Neural cell (in vitro differentiated cells): ENCODE results near the gene HELZ2. TPM values are rescaled to one million over a fixed set of nuclear protein-coding genes. Genes with fewer than 3 reads are reported as not detected.

Source experiments
- H2AFZ ChIP-seq: fragments of 200-600, 300-800 bp; sonication (generic), shearing (Covaris generic); 2 replicates; pipeline ENCODE4 v1.6.0; 2014; ENCODE audit warnings: low read depth, mild to moderate bottlenecking, antibody characterized with exemption, low read length, moderate library complexity
- H3F3A ChIP-seq: fragments of 200-600 bp; shearing (Covaris generic); 2 replicates; pipeline ENCODE4 v1.6.1; 2016; ENCODE audit warnings: mild to moderate bottlenecking, moderate library complexity, mixed read lengths, antibody characterized with exemption, low read length; ENCODE audit not compliant: insufficient read depth, poor library complexity, severe bottlenecking
- H3K27ac ChIP-seq: fragments of 200-600, 300-800 bp; sonication (generic), shearing (Covaris generic); 2 replicates; pipeline ENCODE4 v1.5.1; 2014; ENCODE audit warnings: mild to moderate bottlenecking, low read length, moderate library complexity
- H3K27me3 ChIP-seq: fragments of 300-800, 200-600 bp; sonication (generic), shearing (Covaris generic); 2 replicates; pipeline ENCODE4 v1.6.0; 2014; ENCODE audit warnings: mild to moderate bottlenecking, low read depth, low read length, moderate library complexity; ENCODE audit not compliant: insufficient read depth
- H3K36me3 ChIP-seq: fragments of 300-800, 200-600 bp; sonication (generic), shearing (Covaris generic); 2 replicates; pipeline ENCODE4 v1.5.1; 2014; ENCODE audit warnings: mild to moderate bottlenecking, antibody characterized with exemption, low read length, moderate library complexity; ENCODE audit not compliant: insufficient read depth
- H3K4me2 ChIP-seq: fragments of 300-800, 200-600 bp; sonication (generic), shearing (Covaris generic); 2 replicates; pipeline ENCODE4 v1.6.0; 2014; ENCODE audit warnings: mild to moderate bottlenecking, low read length
- H3K4me3 ChIP-seq: fragments of 300-800, 200-600 bp; sonication (generic), shearing (Covaris generic); 2 replicates; pipeline ENCODE4 v1.5.1; 2014; ENCODE audit warnings: mild to moderate bottlenecking, low read length, moderate library complexity
- H3K79me2 ChIP-seq: fragments of 200-600 bp; shearing (Covaris generic); replicated peaks from 2 replicates; pipeline ENCODE4 v1.6.0; 2014; ENCODE audit warnings: mild to moderate bottlenecking, low read length, moderate library complexity; ENCODE audit not compliant: insufficient read depth
- H3K9ac ChIP-seq: fragments of 300-800, 200-600 bp; sonication (generic), shearing (Covaris generic); 2 replicates; pipeline ENCODE4 v1.6.1; 2016; ENCODE audit warnings: mild to moderate bottlenecking, low read length, mixed read lengths
- H3K9me2 ChIP-seq: fragments of 200-600 bp; shearing (Covaris generic); 2 replicates; pipeline ENCODE4 v1.6.1; 2016; ENCODE audit warnings: mild to moderate bottlenecking, low read length, mixed read lengths; ENCODE audit not compliant: insufficient read depth
- H3K9me3 ChIP-seq: fragments of 200-600, 300-800 bp; sonication (generic), shearing (Covaris generic); 2 replicates; pipeline ENCODE4 v1.6.1; 2016; ENCODE audit warnings: mild to moderate bottlenecking, mixed run types, low read length, moderate library complexity, mixed read lengths
- H4K20me1 ChIP-seq: fragments of 200-600 bp; shearing (Covaris generic); 2 replicates; pipeline ENCODE4 v1.6.1; 2016; ENCODE audit warnings: mild to moderate bottlenecking, mixed run types; ENCODE audit not compliant: insufficient read depth
- EP300 ChIP-seq: fragments of 450-650 bp; conservative IDR thresholded peaks from 2 replicates; pipeline ENCODE4 v1.6.1; 2014; ENCODE audit warnings: antibody characterized with exemption, mild to moderate bottlenecking, moderate library complexity; ENCODE audit not compliant: poor library complexity, severe bottlenecking
- EZH2 ChIP-seq: fragments of 200-600, 300-800 bp; shearing (Covaris generic), sonication (generic); IDR thresholded peaks from 2 replicates; pipeline ENCODE4 v1.6.1; 2014; ENCODE audit warnings: antibody characterized with exemption, low read length, borderline replicate concordance, mild to moderate bottlenecking; ENCODE audit not compliant: insufficient read depth, poor library complexity, severe bottlenecking
- MXI1 ChIP-seq: fragments of 450-650 bp; conservative IDR thresholded peaks from 2 replicates; pipeline ENCODE4 v1.6.1; 2014; ENCODE audit warnings: antibody characterized with exemption, mild to moderate bottlenecking; ENCODE audit not compliant: poor library complexity, severe bottlenecking
- POLR2AphosphoS5 ChIP-seq: IDR thresholded peaks from 2 replicates; pipeline ENCODE4 v1.6.1; 2012
- RAD21 ChIP-seq: fragments of 450-650 bp; conservative IDR thresholded peaks from 2 replicates; pipeline ENCODE4 v1.6.1; 2014; ENCODE audit warnings: antibody characterized with exemption, mild to moderate bottlenecking, moderate library complexity
- SMC3 ChIP-seq: fragments of 450-650 bp; conservative IDR thresholded peaks from 2 replicates; pipeline ENCODE4 v1.6.1; 2014; ENCODE audit warnings: antibody characterized with exemption, mild to moderate bottlenecking, moderate library complexity; ENCODE audit not compliant: poor library complexity
- TAF1 ChIP-seq: IDR thresholded peaks from 2 replicates; pipeline ENCODE4 v1.6.1; 2012; ENCODE audit warnings: low read depth
- polyA plus RNA-seq: library from polyadenylated mRNA; depleted of rRNA; stranded (reverse); fragments of >200 nt; gene quantifications from 2 replicates; pipeline ENCODE4 v1.2.3, GENCODE V29; 2014
- TF ChIP-seq, protein P1 (sequence below): IDR thresholded peaks from 2 replicates; pipeline ENCODE4 v1.6.1; 2012; ENCODE audit warnings: borderline replicate concordance
- TF ChIP-seq, protein P2 (sequence below): fragments of 450-650 bp; IDR thresholded peaks from 2 replicates; pipeline ENCODE4 v1.5.1; 2014; ENCODE audit warnings: antibody characterized with exemption, mild to moderate bottlenecking, moderate library complexity; ENCODE audit not compliant: poor library complexity, severe bottlenecking

HELZ2 gene
- polyA plus RNA-seq, 1 donor from 2014 or later, result 1.3 TPM

DNA sequence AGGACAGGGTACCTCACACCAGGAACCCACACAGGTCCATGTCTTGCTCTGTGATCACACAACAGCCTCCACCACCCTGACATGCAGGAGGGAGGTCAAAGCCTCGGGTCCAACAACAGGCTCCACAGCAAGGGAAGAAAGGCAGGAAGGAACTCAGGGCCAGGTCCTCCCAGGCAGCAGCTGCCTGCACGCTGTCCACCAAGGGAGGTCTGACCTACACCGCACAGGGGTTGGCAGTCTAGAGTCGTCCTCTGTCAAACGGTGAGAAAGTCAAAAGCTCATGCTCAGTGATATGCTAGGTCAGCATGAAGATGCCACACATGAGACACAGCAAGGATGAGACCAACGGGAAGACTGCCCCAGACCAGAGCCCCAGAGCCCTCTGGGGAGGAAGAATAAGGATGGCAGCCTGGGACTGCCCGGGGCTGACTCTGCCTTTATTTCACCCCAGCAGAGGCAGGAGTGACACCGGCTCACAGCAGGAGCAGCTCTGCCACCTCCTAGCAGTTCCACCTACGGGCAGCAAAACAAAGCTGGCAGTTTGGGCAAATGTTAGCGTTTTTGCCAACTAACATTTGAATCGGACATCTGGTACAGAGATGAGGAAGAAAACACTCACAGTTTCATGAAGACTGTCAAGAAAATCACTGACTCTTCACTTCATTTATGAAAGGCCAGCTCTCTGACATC, 44.4 kb upstream of the HELZ2 start:
- TF ChIP-seq EZH2 (no peak), SMC3 (no peak), EP300 (no peak), RAD21 (no peak), TAF1 (no peak), POLR2AphosphoS5 (no peak), MXI1 (no peak)
- TF ChIP-seq, protein P1, sequence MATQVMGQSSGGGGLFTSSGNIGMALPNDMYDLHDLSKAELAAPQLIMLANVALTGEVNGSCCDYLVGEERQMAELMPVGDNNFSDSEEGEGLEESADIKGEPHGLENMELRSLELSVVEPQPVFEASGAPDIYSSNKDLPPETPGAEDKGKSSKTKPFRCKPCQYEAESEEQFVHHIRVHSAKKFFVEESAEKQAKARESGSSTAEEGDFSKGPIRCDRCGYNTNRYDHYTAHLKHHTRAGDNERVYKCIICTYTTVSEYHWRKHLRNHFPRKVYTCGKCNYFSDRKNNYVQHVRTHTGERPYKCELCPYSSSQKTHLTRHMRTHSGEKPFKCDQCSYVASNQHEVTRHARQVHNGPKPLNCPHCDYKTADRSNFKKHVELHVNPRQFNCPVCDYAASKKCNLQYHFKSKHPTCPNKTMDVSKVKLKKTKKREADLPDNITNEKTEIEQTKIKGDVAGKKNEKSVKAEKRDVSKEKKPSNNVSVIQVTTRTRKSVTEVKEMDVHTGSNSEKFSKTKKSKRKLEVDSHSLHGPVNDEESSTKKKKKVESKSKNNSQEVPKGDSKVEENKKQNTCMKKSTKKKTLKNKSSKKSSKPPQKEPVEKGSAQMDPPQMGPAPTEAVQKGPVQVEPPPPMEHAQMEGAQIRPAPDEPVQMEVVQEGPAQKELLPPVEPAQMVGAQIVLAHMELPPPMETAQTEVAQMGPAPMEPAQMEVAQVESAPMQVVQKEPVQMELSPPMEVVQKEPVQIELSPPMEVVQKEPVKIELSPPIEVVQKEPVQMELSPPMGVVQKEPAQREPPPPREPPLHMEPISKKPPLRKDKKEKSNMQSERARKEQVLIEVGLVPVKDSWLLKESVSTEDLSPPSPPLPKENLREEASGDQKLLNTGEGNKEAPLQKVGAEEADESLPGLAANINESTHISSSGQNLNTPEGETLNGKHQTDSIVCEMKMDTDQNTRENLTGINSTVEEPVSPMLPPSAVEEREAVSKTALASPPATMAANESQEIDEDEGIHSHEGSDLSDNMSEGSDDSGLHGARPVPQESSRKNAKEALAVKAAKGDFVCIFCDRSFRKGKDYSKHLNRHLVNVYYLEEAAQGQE, result no peak
- TF ChIP-seq, protein P2, sequence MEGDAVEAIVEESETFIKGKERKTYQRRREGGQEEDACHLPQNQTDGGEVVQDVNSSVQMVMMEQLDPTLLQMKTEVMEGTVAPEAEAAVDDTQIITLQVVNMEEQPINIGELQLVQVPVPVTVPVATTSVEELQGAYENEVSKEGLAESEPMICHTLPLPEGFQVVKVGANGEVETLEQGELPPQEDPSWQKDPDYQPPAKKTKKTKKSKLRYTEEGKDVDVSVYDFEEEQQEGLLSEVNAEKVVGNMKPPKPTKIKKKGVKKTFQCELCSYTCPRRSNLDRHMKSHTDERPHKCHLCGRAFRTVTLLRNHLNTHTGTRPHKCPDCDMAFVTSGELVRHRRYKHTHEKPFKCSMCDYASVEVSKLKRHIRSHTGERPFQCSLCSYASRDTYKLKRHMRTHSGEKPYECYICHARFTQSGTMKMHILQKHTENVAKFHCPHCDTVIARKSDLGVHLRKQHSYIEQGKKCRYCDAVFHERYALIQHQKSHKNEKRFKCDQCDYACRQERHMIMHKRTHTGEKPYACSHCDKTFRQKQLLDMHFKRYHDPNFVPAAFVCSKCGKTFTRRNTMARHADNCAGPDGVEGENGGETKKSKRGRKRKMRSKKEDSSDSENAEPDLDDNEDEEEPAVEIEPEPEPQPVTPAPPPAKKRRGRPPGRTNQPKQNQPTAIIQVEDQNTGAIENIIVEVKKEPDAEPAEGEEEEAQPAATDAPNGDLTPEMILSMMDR, result no peak
- H3F3A ChIP-seq, result no peaks in the 10 kb centered on the region
- H3K9me2 ChIP-seq, result no peaks in the 10 kb centered on the region
- peaks cover 15% of the 10 kb centered on the region for H3K79me2 ChIP-seq
- no peak overlapping the region for H3K4me2 ChIP-seq
- H3K9me3 ChIP-seq, result no peaks in the 10 kb centered on the region
- no peak overlapping the region for H3K4me3 ChIP-seq
- H3K36me3 ChIP-seq, result no peaks in the 10 kb centered on the region
- no peak overlapping the region for H2AFZ ChIP-seq
- no peaks in the 10 kb centered on the region for H4K20me1 ChIP-seq
- H3K27ac ChIP-seq, result no peak overlapping the region
- H3K9ac ChIP-seq, result no peak overlapping the region
- no peaks in the 10 kb centered on the region for H3K27me3 ChIP-seq

DNA sequence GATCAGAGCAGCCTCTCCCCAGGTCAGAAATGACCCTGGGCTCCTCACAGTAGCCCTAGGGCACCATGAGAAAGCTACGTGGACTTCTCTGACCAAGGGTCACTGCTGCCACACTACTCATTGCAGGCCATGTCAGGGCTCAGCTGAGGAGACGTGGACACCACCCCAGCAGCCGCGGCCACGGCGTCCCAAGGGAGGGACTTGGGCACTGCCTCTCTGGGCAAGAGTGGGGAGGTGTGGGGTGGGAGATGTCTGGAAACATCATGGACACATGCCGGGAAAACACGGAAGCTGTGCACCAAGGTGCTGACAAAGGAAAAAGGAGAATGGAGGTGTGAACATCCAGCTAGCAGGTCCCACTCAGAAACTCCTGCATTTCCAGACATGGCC, 43.8 kb upstream of the HELZ2 start:
- Histone ChIP-seq H3K27ac (no peak overlapping the region), H3K27me3 (no peaks in the 10 kb centered on the region)
- TF ChIP-seq MXI1, result no peak
- TF ChIP-seq, protein P2, result no peak
- no peak for TF ChIP-seq EP300
- no peak for TF ChIP-seq RAD21
- TF ChIP-seq TAF1, result no peak
- no peak for TF ChIP-seq POLR2AphosphoS5
- TF ChIP-seq, protein P1, result no peak
- no peak for TF ChIP-seq SMC3
- no peak for TF ChIP-seq EZH2

More for the DNA sequence above, 43.8 kb upstream of the HELZ2 start:
- Histone ChIP-seq H3K36me3 (no peaks in the 10 kb centered on the region), H3F3A (no peaks in the 10 kb centered on the region), H2AFZ (no peak overlapping the region), H3K9me3 (no peaks in the 10 kb centered on the region), H3K4me3 (no peak overlapping the region), H4K20me1 (no peaks in the 10 kb centered on the region), H3K9me2 (no peaks in the 10 kb centered on the region), H3K79me2 (peaks cover 11% of the 10 kb centered on the region), H3K4me2 (no peak overlapping the region), H3K9ac (no peak overlapping the region)
